OCI-LY7 (cell line): ENCODE measurements around the gene ACADSB. TPM values are rescaled to one million over a fixed set of nuclear protein-coding genes. Genes with fewer than 3 reads are reported as not detected.

Source experiments
- BruUV-seq: library from RNA; stranded (reverse); fragments of 400-500 nt; replicated peaks from 2 replicates; lab custom pipeline; 2021; lab: Mats Ljungman, UMichigan
- CTCF ChIA-PET: fragments of 300-600 bp; sonication (Branson Sonifier 250); formaldehyde crosslinking; loops from one replicate; lab custom pipeline; 2022; ENCODE audit warnings: antibody characterized with exemption; ENCODE audit not compliant: unreplicated experiment; lab: Charles Lee
- POLR2A ChIA-PET: fragments of 300-600 bp; sonication (Branson Sonifier 250); formaldehyde crosslinking; loops from one replicate; lab custom pipeline; 2022; ENCODE audit warnings: antibody characterized with exemption; lab: Charles Lee
- DNase-seq: peaks from one replicate; pipeline ENCODE4 v3.0.0-alpha.2; 2015; ENCODE audit warnings: low spot score
- H2AFZ ChIP-seq: fragments of 200-600 bp; sonication (generic), shearing (Covaris generic); 2 replicates; pipeline ENCODE4 v1.6.1; 2014; ENCODE audit warnings: mild to moderate bottlenecking, antibody characterized with exemption, low read length, moderate library complexity
- H3K27ac ChIP-seq: fragments of 200-600 bp; sonication (generic); 2 replicates; pipeline ENCODE4 v1.5.1; 2014; ENCODE audit warnings: mixed run types, low read depth, mild to moderate bottlenecking, moderate library complexity, low read length, inconsistent platforms; ENCODE audit not compliant: poor library complexity, severe bottlenecking
- H3K36me3 ChIP-seq: fragments of 200-600 bp; sonication (generic); 2 replicates; pipeline ENCODE4 v1.6.1; 2014; ENCODE audit warnings: mild to moderate bottlenecking, antibody characterized with exemption, low read length, moderate library complexity, mixed read lengths; ENCODE audit not compliant: insufficient read depth
- H3K4me1 ChIP-seq: fragments of 200-600 bp; sonication (generic); 2 replicates; pipeline ENCODE4 v1.5.1; 2014; ENCODE audit warnings: mild to moderate bottlenecking, low read length; ENCODE audit not compliant: insufficient read depth, poor library complexity, severe bottlenecking
- H3K4me2 ChIP-seq: fragments of 200-600 bp; sonication (generic); 2 replicates; pipeline ENCODE4 v1.6.1; 2014; ENCODE audit warnings: mild to moderate bottlenecking, low read length
- H3K4me3 ChIP-seq: fragments of 200-600 bp; sonication (generic); 2 replicates; pipeline ENCODE4 v1.5.1; 2014; ENCODE audit warnings: mild to moderate bottlenecking, low read depth, low read length; ENCODE audit not compliant: poor library complexity, severe bottlenecking
- H3K79me2 ChIP-seq: fragments of 200-600 bp; sonication (generic); 2 replicates; pipeline ENCODE4 v1.6.1; 2016; ENCODE audit warnings: low read depth, mild to moderate bottlenecking, low read length, moderate library complexity, mixed read lengths; ENCODE audit not compliant: insufficient read depth
- H3K9me2 ChIP-seq: fragments of 200-600 bp; sonication (generic); 2 replicates; pipeline ENCODE4 v1.6.1; 2016; ENCODE audit warnings: mild to moderate bottlenecking, low read length, mixed read lengths; ENCODE audit not compliant: insufficient read depth
- H3K9me3 ChIP-seq: fragments of 200-600 bp; sonication (generic); 2 replicates; pipeline ENCODE4 v1.6.1; 2014; ENCODE audit warnings: mild to moderate bottlenecking, mixed run types, low read length, mixed read lengths
- H4K20me1 ChIP-seq: fragments of 200-600 bp; sonication (generic); 2 replicates; pipeline ENCODE4 v1.6.1; 2014; ENCODE audit warnings: mild to moderate bottlenecking, antibody characterized with exemption, low read length, moderate library complexity, mixed read lengths; ENCODE audit not compliant: insufficient read depth
- EZH2phosphoT487 ChIP-seq: fragments of 200-600 bp; sonication (generic); IDR thresholded peaks from 2 replicates; pipeline ENCODE4 v1.6.1; 2018; ENCODE audit warnings: low read depth, borderline replicate concordance, mild to moderate bottlenecking, mixed run types, antibody characterized with exemption, low read length, moderate library complexity, mixed read lengths
- intact Hi-C: fragments of 100-400 bp; cut with micrococcal nuclease; formaldehyde crosslinking; loops from one replicate; pipeline ENCODE4 v1.10.0; 2022; ENCODE audit not compliant: unreplicated experiment
- total RNA-seq, 2 experiments: library from RNA; depleted of rRNA in 1 of 2; stranded (reverse); fragments of >200 nt in 1 of 2; shearing (Covaris generic) in 1 of 2; gene quantifications; 2 replicates each; pipeline ENCODE4 v1.2.3, GENCODE V29; 2014 to 2022
- TF ChIP-seq, protein P1 (sequence below): fragments of 200-600 bp; sonication (generic); conservative IDR thresholded peaks from 2 replicates; pipeline ENCODE4 v1.5.1; 2014; ENCODE audit warnings: mild to moderate bottlenecking, antibody characterized with exemption, low read length, moderate library complexity, mixed read lengths

The ACADSB gene
- total RNA-seq, 2 experiments from 2014 or later: 3.7 to 14.7 TPM

- H3K79me2 ChIP-seq: no peaks in the 10 kb centered on the region
- no peaks in the 10 kb centered on the region for H3K9me2 ChIP-seq
- H3K9me3 ChIP-seq: no peaks in the 10 kb centered on the region
- no peaks in the 10 kb centered on the region; the same call in 1 of the 2 replicates for H4K20me1 ChIP-seq
- no peaks in the 10 kb centered on the region for H3K4me1 ChIP-seq
- no peak overlapping the region for H3K27ac ChIP-seq
- no TSS peak for BruUV-seq
- H3K4me3 ChIP-seq: no peak overlapping the region
- ChIA-PET CTCF (no interaction called here), POLR2A (no interaction called here)
- H2AFZ ChIP-seq: no peak overlapping the region
- H3K4me2 ChIP-seq: no peak overlapping the region
- intact Hi-C loops: no loop called here
- H3K36me3 ChIP-seq: no peaks in the 10 kb centered on the region
- no peak for DNase-seq
- TF ChIP-seq, protein P1, sequence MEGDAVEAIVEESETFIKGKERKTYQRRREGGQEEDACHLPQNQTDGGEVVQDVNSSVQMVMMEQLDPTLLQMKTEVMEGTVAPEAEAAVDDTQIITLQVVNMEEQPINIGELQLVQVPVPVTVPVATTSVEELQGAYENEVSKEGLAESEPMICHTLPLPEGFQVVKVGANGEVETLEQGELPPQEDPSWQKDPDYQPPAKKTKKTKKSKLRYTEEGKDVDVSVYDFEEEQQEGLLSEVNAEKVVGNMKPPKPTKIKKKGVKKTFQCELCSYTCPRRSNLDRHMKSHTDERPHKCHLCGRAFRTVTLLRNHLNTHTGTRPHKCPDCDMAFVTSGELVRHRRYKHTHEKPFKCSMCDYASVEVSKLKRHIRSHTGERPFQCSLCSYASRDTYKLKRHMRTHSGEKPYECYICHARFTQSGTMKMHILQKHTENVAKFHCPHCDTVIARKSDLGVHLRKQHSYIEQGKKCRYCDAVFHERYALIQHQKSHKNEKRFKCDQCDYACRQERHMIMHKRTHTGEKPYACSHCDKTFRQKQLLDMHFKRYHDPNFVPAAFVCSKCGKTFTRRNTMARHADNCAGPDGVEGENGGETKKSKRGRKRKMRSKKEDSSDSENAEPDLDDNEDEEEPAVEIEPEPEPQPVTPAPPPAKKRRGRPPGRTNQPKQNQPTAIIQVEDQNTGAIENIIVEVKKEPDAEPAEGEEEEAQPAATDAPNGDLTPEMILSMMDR: no peak
- TF ChIP-seq EZH2phosphoT487: no peak
Measured at GRCh38 chr10:123034332-123034731, 25.5 kb downstream of the ACADSB start.

DNA sequence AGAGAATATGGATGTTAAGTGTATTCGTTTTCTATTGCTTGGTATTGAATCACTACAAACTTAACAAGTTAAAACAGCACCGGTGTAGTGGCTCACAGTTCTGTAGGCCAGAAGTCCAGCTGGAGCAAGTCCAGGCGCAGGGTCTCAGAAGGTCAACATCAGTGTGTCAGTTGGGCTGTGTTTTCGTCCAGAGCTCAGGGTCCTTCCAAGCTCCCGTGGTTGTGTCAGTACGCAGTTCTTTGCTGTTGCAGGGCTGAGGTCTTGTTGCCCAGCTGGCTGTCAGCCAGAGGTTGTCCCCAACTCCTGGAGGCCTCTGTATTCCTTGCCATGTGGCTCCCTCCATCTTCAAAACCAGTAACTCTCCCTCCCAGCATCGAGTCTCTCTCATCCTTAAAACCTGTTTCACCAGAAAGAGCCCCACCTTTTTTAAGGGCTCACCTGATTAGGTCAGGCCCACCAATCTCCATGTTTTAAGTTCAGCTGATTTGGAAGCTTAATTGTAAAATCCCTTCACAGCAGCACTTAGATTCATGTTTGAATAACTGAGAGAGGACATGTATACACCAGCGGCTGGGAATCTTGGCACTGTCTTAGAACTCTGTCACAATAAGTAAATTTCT is 26.8 kb downstream of the ACADSB start:
- intact Hi-C loops: no loop called here
- H3K4me3 ChIP-seq: no peak overlapping the region
- H3K27ac ChIP-seq: no peak overlapping the region
- DNase-seq: no peak
- H3K4me1 ChIP-seq: no peaks in the 10 kb centered on the region
- ChIA-PET POLR2A (interaction anchor here (0.5 kb wide), 1 partner anchor 15 kb away, joined by 3 read pairs; no protein-coding TSS in a partner anchor), CTCF (no interaction called here)
- H3K36me3 ChIP-seq: no peaks in the 10 kb centered on the region
- H3K79me2 ChIP-seq: no peaks in the 10 kb centered on the region
- H3K9me2 ChIP-seq: no peaks in the 10 kb centered on the region
- BruUV-seq: no TSS peak
- no peaks in the 10 kb centered on the region for H3K9me3 ChIP-seq
- H2AFZ ChIP-seq: no peak overlapping the region
- no peak overlapping the region for H3K4me2 ChIP-seq
- no peaks in the 10 kb centered on the region for H4K20me1 ChIP-seq
- TF ChIP-seq EZH2phosphoT487: no peak
- TF ChIP-seq, protein P1: no peak

DNA sequence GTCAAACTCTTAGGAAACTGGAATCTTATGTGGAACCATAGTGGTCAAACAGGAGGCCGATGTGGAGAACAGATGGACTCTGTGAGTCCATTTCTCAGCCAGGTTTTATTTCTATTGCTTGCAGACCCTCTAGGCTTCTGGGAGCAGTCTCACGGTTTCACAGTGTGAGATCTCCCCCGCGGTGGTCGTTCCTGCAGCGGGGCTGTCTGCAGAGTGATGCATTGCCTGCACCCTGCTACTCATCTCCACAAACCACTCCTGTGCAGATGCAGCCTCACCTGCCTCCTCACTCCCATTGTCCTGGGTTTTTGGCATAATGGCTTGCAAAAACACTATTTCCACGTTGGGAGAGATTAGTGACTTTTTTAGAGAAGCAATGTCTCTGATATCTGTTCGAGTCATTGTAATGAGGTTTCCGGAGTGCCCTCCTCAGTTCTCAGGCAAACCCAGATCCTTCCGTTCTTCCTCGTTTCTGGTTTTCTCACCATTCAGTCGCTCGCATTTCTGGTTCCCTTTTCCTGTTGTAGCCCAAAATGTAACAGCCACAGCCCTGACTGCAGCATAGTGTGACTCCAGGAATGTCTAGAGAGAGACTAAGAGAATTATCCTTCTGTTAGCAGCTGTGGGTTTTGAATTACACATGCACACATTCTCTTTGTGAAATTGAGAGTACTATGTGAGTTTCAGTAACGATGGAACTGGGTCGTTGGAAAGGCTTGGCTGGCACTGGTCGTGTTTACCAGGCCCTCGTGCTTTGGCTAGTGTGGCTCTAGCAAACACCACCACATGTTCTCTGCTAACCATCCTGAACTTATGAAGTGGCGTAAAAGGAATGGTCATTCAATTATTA is 30.2 kb downstream of the ACADSB start:
- ChIA-PET POLR2A (interaction anchor here (0.9 kb wide), 1 partner anchor 17 kb away, joined by 3 read pairs; no protein-coding TSS in a partner anchor), CTCF (no interaction called here)
- BruUV-seq: no TSS peak
- no peak overlapping the region for H3K27ac ChIP-seq
- TF ChIP-seq, protein P1: no peak
- no peak for TF ChIP-seq EZH2phosphoT487
- H3K4me2 ChIP-seq: no peak overlapping the region
- H3K9me2 ChIP-seq: no peaks in the 10 kb centered on the region
- H3K36me3 ChIP-seq: no peaks in the 10 kb centered on the region
- H3K4me3 ChIP-seq: no peak overlapping the region
- H2AFZ ChIP-seq: no peak overlapping the region
- intact Hi-C loops: no loop called here
- no peak for DNase-seq
- no peaks in the 10 kb centered on the region for H4K20me1 ChIP-seq
- no peaks in the 10 kb centered on the region for H3K4me1 ChIP-seq
- no peaks in the 10 kb centered on the region for H3K79me2 ChIP-seq
- no peaks in the 10 kb centered on the region for H3K9me3 ChIP-seq
